HG03060 (cell line): ENCODE measurements around the gene CDADC1.
A peak's percentile ranks its signal among the peaks of the same experiment; 100 is the strongest.

Experiments
- ATAC-seq: cut with Tn5 transposase; IDR thresholded peaks from one replicate; pipeline ENCODE4 v1.9.1; 2021; ENCODE audit warnings: low read depth, moderate number of reproducible peaks; ENCODE audit not compliant: unreplicated experiment

CDADC1 gene

GRCh38 chr13:49235856-49236431 is 11.8 kb upstream of the CDADC1 start:
- ATAC-seq: no peak

- no peak for ATAC-seq
Measured at GRCh38 chr13:49238621-49239020, 9.1 kb upstream of the CDADC1 start.

- no peak for ATAC-seq
Measured at GRCh38 chr13:49240017-49240416, 7.7 kb upstream of the CDADC1 start.

- ATAC-seq: no peak
Measured at GRCh38 chr13:49241296-49241695, 6.4 kb upstream of the CDADC1 start.

- no peak for ATAC-seq
Measured at GRCh38 chr13:49245101-49245500, 2.6 kb upstream of the CDADC1 start.

- ATAC-seq: peak; percentile 12
Measured at GRCh38 chr13:49246850-49247642, 679 bp upstream of the CDADC1 start.

GRCh38 chr13:49248622-49249002 is 887 bp downstream of the CDADC1 start:
- ATAC-seq: no peak

- ATAC-seq: no peak
Measured at GRCh38 chr13:49251326-49251725, 3.6 kb downstream of the CDADC1 start.

- no peak for ATAC-seq
Measured at GRCh38 chr13:49253310-49253709, 5.6 kb downstream of the CDADC1 start.

GRCh38 chr13:49254007-49254406 is 6.3 kb downstream of the CDADC1 start:
- no peak for ATAC-seq

GRCh38 chr13:49256841-49257240 is 9.1 kb downstream of the CDADC1 start:
- no peak for ATAC-seq

GRCh38 chr13:49258089-49258796 is 10.5 kb downstream of the CDADC1 start:
- ATAC-seq: no peak

- ATAC-seq: no peak
Measured at GRCh38 chr13:49259586-49259985, 11.9 kb downstream of the CDADC1 start.

- ATAC-seq: no peak
Measured at GRCh38 chr13:49262634-49263033, 14.9 kb downstream of the CDADC1 start.

GRCh38 chr13:49265822-49266221 is 18.1 kb downstream of the CDADC1 start:
- no peak for ATAC-seq

- no peak for ATAC-seq
Measured at GRCh38 chr13:49271264-49271663, 23.5 kb downstream of the CDADC1 start.

- no peak for ATAC-seq
Measured at GRCh38 chr13:49272296-49272695, 24.6 kb downstream of the CDADC1 start.

- no peak for ATAC-seq
Measured at GRCh38 chr13:49278211-49278610, 30.5 kb downstream of the CDADC1 start.

- no peak for ATAC-seq
Measured at GRCh38 chr13:49279112-49279511, 31.4 kb downstream of the CDADC1 start.

GRCh38 chr13:49279885-49280284 is 32.2 kb downstream of the CDADC1 start:
- no peak for ATAC-seq

GRCh38 chr13:49287995-49288394 is 40.3 kb downstream of the CDADC1 start:
- ATAC-seq: no peak

- ATAC-seq: no peak
Measured at GRCh38 chr13:49288458-49288857, 40.7 kb downstream of the CDADC1 start.
